Ishikawa (cell line): Measurements from ENCODE around the gene NDC1.

Experiments
- FOXM1 ChIP-seq: IDR thresholded peaks from 2 replicates; pipeline ENCODE4 v1.6.1; 2012; ENCODE audit warnings: low read depth, borderline replicate concordance
- TEAD4 ChIP-seq: IDR thresholded peaks from 2 replicates; pipeline ENCODE4 v1.6.1; 2012

- no peak for TF ChIP-seq FOXM1
- no peak for TF ChIP-seq TEAD4
Measured at GRCh38 chr1:53722025-53722424, 116.1 kb downstream of the NDC1 start.
